SK-N-SH treated with all-trans-retinoic acid at 6 μM for 48 hours (cell line): ENCODE results near the gene C22orf23.

Experiments
- ATAC-seq: fragments of 200-7000 bp; cut with Tn5 transposase; 3 replicates; pipeline ENCODE4 v1.9.1; 2020; ENCODE audit warnings: mild to moderate bottlenecking, moderate library complexity
- ARNTL ChIP-seq: fragments of 450-650 bp; formaldehyde crosslinking; IDR thresholded peaks from 2 replicates; pipeline ENCODE4 v1.5.0; 2020; ENCODE audit warnings: low read depth, mild to moderate bottlenecking, moderate library complexity, borderline replicate concordance
- BACH2 ChIP-seq: fragments of 250-450 bp; sonication (Bioruptor Pico); IDR thresholded peaks from 2 replicates; pipeline ENCODE4 v1.9.0; 2021; ENCODE audit warnings: mild to moderate bottlenecking, borderline replicate concordance
- CREB5 ChIP-seq: fragments of 250-450 bp; sonication (Bioruptor Pico); IDR thresholded peaks from 2 replicates; pipeline ENCODE4 v1.5.1; 2020; ENCODE audit warnings: low read depth, mild to moderate bottlenecking, moderate library complexity
- CSDC2 ChIP-seq: fragments of 250-450 bp; sonication (Bioruptor Pico); IDR thresholded peaks from 2 replicates; pipeline ENCODE4 v1.5.0; 2020; ENCODE audit warnings: mild to moderate bottlenecking, moderate library complexity
- CSRNP3 ChIP-seq: fragments of 250-450 bp; sonication (Bioruptor Pico); IDR thresholded peaks from 2 replicates; pipeline ENCODE4 v1.5.1; 2021; ENCODE audit warnings: mild to moderate bottlenecking, moderate library complexity
- ESRRG ChIP-seq: fragments of 250-450 bp; sonication (Bioruptor Pico); IDR thresholded peaks from 2 replicates; pipeline ENCODE4 v1.6.1; 2021; ENCODE audit warnings: mild to moderate bottlenecking
- GLIS3 ChIP-seq: fragments of 250-450 bp; sonication (Bioruptor Pico); IDR thresholded peaks from 2 replicates; pipeline ENCODE4 v1.5.0; 2020; ENCODE audit warnings: mild to moderate bottlenecking, moderate library complexity
- ISL1 ChIP-seq: fragments of 250-450 bp; sonication (Bioruptor Pico); IDR thresholded peaks from 2 replicates; pipeline ENCODE4 v2.1.2; 2022; ENCODE audit warnings: mild to moderate bottlenecking, moderate library complexity
- OSR1 ChIP-seq: fragments of 250-450 bp; sonication (Bioruptor Pico); IDR thresholded peaks from 2 replicates; pipeline ENCODE4 v1.8.0; 2022; ENCODE audit warnings: moderate library complexity, mild to moderate bottlenecking, inconsistent platforms
- PATZ1 ChIP-seq: fragments of 250-450 bp; sonication (Bioruptor Pico); IDR thresholded peaks from 2 replicates; pipeline ENCODE4 v1.8.0; 2020; ENCODE audit warnings: mild to moderate bottlenecking, moderate library complexity, borderline replicate concordance
- POU6F1 ChIP-seq: fragments of 250-450 bp; sonication (Bioruptor Pico); IDR thresholded peaks from 2 replicates; pipeline ENCODE4 v1.8.0; 2021; ENCODE audit warnings: low read depth, mild to moderate bottlenecking, moderate library complexity, borderline replicate concordance
- PPARA ChIP-seq: fragments of 250-450 bp; sonication (Bioruptor Pico); IDR thresholded peaks from 2 replicates; pipeline ENCODE4 v1.5.0; 2020; ENCODE audit warnings: mild to moderate bottlenecking, borderline replicate concordance
- RARB ChIP-seq: fragments of 250-450 bp; sonication (Bioruptor Pico); IDR thresholded peaks from 2 replicates; pipeline ENCODE4 v1.8.0; 2021; ENCODE audit warnings: mild to moderate bottlenecking, moderate library complexity
- SNAI2 ChIP-seq: fragments of 250-450 bp; sonication (Bioruptor Pico); IDR thresholded peaks from 2 replicates; pipeline ENCODE4 v1.5.0; 2020; ENCODE audit warnings: mild to moderate bottlenecking, moderate library complexity
- TCF4 ChIP-seq: fragments of 250-450 bp; sonication (Bioruptor Pico); IDR thresholded peaks from 2 replicates; pipeline ENCODE4 v1.8.0; 2021; ENCODE audit warnings: mild to moderate bottlenecking, moderate library complexity, borderline replicate concordance
- TOX ChIP-seq: fragments of 250-450 bp; sonication (Bioruptor Pico); IDR thresholded peaks from 2 replicates; pipeline ENCODE4 v1.8.0; 2021; ENCODE audit warnings: mild to moderate bottlenecking, moderate library complexity, borderline replicate concordance
- ZC3H10 ChIP-seq: fragments of 250-450 bp; sonication (Bioruptor Pico); IDR thresholded peaks from 2 replicates; pipeline ENCODE4 v1.5.1; 2021; ENCODE audit warnings: mild to moderate bottlenecking, moderate library complexity
- ZFP3 ChIP-seq: fragments of 250-450 bp; sonication (Bioruptor Pico); IDR thresholded peaks from 2 replicates; pipeline ENCODE4 v1.5.0; 2020; ENCODE audit warnings: mild to moderate bottlenecking, moderate library complexity
- ZFP30 ChIP-seq: fragments of 450-650 bp; formaldehyde crosslinking; IDR thresholded peaks from 2 replicates; pipeline ENCODE4 v1.5.0; 2022; ENCODE audit warnings: mild to moderate bottlenecking, moderate library complexity
- ZNF565 ChIP-seq: fragments of 450-650 bp; formaldehyde crosslinking; conservative IDR thresholded peaks from 2 replicates; pipeline ENCODE4 v1.5.0; 2020; ENCODE audit warnings: low read depth, mild to moderate bottlenecking, moderate library complexity
- ZNF70 ChIP-seq: fragments of 450-650 bp; formaldehyde crosslinking; IDR thresholded peaks from 2 replicates; pipeline ENCODE4 v1.5.0; 2020; ENCODE audit warnings: mild to moderate bottlenecking, moderate library complexity
- ZNF8 ChIP-seq: fragments of 450-650 bp; formaldehyde crosslinking; IDR thresholded peaks from 2 replicates; pipeline ENCODE4 v1.5.0; 2020; ENCODE audit warnings: mild to moderate bottlenecking, moderate library complexity

C22orf23 gene

GRCh38 chr22:37926358-37926757 lies 27.0 kb downstream of the C22orf23 start:
- ATAC-seq: no peak
- TF ChIP-seq GLIS3 (no peak), CREB5 (CRISPR knock-in tag) (no peak), OSR1 (CRISPR knock-in tag) (no peak), RARB (no peak), ARNTL (CRISPR knock-in tag) (no peak), ZC3H10 (CRISPR knock-in tag) (no peak), ZNF70 (CRISPR knock-in tag) (no peak), ZNF565 (CRISPR knock-in tag) (no peak), TOX (CRISPR knock-in tag) (no peak), TCF4 (no peak)

- no peak for TF ChIP-seq ISL1 (CRISPR knock-in tag)
- TF ChIP-seq PPARA (CRISPR knock-in tag): no peak
- no peak for TF ChIP-seq ZFP30 (CRISPR knock-in tag)
- no peak for TF ChIP-seq CSDC2 (CRISPR knock-in tag)
- no peak for TF ChIP-seq BACH2 (CRISPR knock-in tag)
- no peak for TF ChIP-seq ZNF8
- no peak for TF ChIP-seq ARNTL (CRISPR knock-in tag)
- TF ChIP-seq ESRRG: no peak
- no peak for TF ChIP-seq TCF4
- TF ChIP-seq PATZ1 (CRISPR knock-in tag): no peak
- no peak for TF ChIP-seq CSRNP3 (CRISPR knock-in tag)
- TF ChIP-seq GLIS3: no peak
- no peak for TF ChIP-seq ZC3H10 (CRISPR knock-in tag)
- TF ChIP-seq ZNF70 (CRISPR knock-in tag): no peak
- no peak for TF ChIP-seq TOX (CRISPR knock-in tag)
- no peak for TF ChIP-seq CREB5 (CRISPR knock-in tag)
- TF ChIP-seq ZNF565 (CRISPR knock-in tag): no peak
- TF ChIP-seq SNAI2: no peak
- no peak for TF ChIP-seq ZFP3 (CRISPR knock-in tag)
- no peak for TF ChIP-seq POU6F1 (CRISPR knock-in tag)
- TF ChIP-seq, all 23 proteins: peak for 0
- ATAC-seq: no peak
Observed at GRCh38 chr22:37925767-37926166, 27.6 kb downstream of the C22orf23 start.

GRCh38 chr22:37925330-37925729 lies 28.1 kb downstream of the C22orf23 start:
- no peak for ATAC-seq
- TF ChIP-seq POU6F1 (CRISPR knock-in tag) (no peak), CSRNP3 (CRISPR knock-in tag) (no peak), RARB (no peak), ESRRG (no peak), CREB5 (CRISPR knock-in tag) (no peak), ZC3H10 (CRISPR knock-in tag) (no peak), GLIS3 (no peak), ZFP30 (CRISPR knock-in tag) (no peak), TCF4 (no peak), OSR1 (CRISPR knock-in tag) (no peak), PPARA (CRISPR knock-in tag) (no peak), ZNF70 (CRISPR knock-in tag) (no peak), ARNTL (CRISPR knock-in tag) (no peak), PATZ1 (CRISPR knock-in tag) (no peak)
